SU-DHL-6 (cell line): ENCODE data around the gene CDKN2C.

ENCODE experiments used
- EZH2phosphoT487 ChIP-seq: fragments of 200-600 bp; sonication (generic), shearing (Covaris generic); conservative IDR thresholded peaks from 2 replicates; pipeline ENCODE4 v1.6.1; 2018; ENCODE audit warnings: mild to moderate bottlenecking, antibody characterized with exemption, low read length, moderate library complexity, mixed read lengths
- TF ChIP-seq, protein P1 (sequence below): fragments of 200-600 bp; sonication (generic); IDR thresholded peaks from one replicate; pipeline ENCODE4 v1.5.1; 2017; ENCODE audit warnings: antibody characterized with exemption, mild to moderate bottlenecking, low read length, moderate library complexity; ENCODE audit not compliant: insufficient read depth, poor library complexity, severe bottlenecking

DNA sequence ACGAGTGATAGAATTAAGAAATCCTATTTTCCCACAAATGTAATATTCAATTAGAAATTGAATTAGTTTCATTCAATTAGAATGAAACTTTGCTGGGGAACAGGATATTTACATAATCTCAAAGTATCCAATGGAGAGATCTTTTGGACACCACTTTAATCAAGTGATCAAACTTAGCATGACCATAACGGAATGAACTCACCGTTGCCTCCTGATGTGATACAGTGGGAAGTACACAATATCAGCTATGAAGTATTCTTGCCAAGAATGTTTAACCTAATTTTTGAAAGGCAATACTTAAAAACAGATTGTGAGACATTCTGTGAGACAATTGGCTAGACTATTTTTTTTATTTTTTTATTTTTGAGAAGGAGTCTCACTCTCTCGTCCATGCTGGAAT is 16.6 kb downstream of the CDKN2C start:
- TF ChIP-seq, protein P1, sequence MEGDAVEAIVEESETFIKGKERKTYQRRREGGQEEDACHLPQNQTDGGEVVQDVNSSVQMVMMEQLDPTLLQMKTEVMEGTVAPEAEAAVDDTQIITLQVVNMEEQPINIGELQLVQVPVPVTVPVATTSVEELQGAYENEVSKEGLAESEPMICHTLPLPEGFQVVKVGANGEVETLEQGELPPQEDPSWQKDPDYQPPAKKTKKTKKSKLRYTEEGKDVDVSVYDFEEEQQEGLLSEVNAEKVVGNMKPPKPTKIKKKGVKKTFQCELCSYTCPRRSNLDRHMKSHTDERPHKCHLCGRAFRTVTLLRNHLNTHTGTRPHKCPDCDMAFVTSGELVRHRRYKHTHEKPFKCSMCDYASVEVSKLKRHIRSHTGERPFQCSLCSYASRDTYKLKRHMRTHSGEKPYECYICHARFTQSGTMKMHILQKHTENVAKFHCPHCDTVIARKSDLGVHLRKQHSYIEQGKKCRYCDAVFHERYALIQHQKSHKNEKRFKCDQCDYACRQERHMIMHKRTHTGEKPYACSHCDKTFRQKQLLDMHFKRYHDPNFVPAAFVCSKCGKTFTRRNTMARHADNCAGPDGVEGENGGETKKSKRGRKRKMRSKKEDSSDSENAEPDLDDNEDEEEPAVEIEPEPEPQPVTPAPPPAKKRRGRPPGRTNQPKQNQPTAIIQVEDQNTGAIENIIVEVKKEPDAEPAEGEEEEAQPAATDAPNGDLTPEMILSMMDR: no peak
- TF ChIP-seq EZH2phosphoT487: no peak
